HL-60 (cell line): Measurements from ENCODE around the gene MRPL23.

Experiments
- DNase-seq, 2 experiments: peaks; one replicate each; pipeline ENCODE4 v3.0.0-alpha.2; 2010 to 2020; ENCODE audit warnings: low read depth in 1 of 2, low spot score in 1 of 2
- H3K27ac ChIP-seq: fragments of 250-450 bp; sonication (Bioruptor Pico); replicated peaks from 2 replicates; pipeline ENCODE4 v1.5.1; 2020; ENCODE audit warnings: mild to moderate bottlenecking, moderate library complexity
- H3K27me3 ChIP-seq: fragments of 250-450 bp; sonication (Bioruptor Pico); 2 replicates; pipeline ENCODE4 v1.5.1; 2021; ENCODE audit warnings: mild to moderate bottlenecking, moderate library complexity; ENCODE audit not compliant: insufficient read depth, poor library complexity, severe bottlenecking
- H3K4me3 ChIP-seq: replicated peaks from 2 replicates; pipeline ENCODE4 v1.5.1; 2011; ENCODE audit warnings: mild to moderate bottlenecking, control low read depth, low read length; ENCODE audit not compliant: insufficient read depth
- CTCF ChIP-seq: IDR thresholded peaks from one replicate; pipeline ENCODE4 v1.5.1; 2011; ENCODE audit warnings: low read length, control low read depth, inconsistent platforms; ENCODE audit not compliant: insufficient read depth
- GABPA ChIP-seq: IDR thresholded peaks from 2 replicates; pipeline ENCODE4 v1.6.1; 2012; ENCODE audit warnings: low read depth
- POLR2AphosphoS5 ChIP-seq: IDR thresholded peaks from 2 replicates; pipeline ENCODE4 v1.6.1; 2012; ENCODE audit warnings: low read depth
- SPI1 ChIP-seq: IDR thresholded peaks from 2 replicates; pipeline ENCODE4 v1.6.1; 2012; ENCODE audit warnings: low read depth, mild to moderate bottlenecking, borderline replicate concordance
- TF ChIP-seq, protein P1 (sequence below): IDR thresholded peaks from 2 replicates; pipeline ENCODE4 v1.6.1; 2012; ENCODE audit warnings: low read depth; ENCODE audit not compliant: insufficient replicate concordance

Gene MRPL23

GRCh38 chr11:1990872-1991578 lies 43.9 kb downstream of the MRPL23 start:
- TF ChIP-seq POLR2AphosphoS5 (no peak), GABPA (no peak)
- Histone ChIP-seq H3K27me3 (no peaks in the 10 kb centered on the region), H3K4me3 (no peak overlapping the region), H3K27ac (no peak overlapping the region)
- DNase-seq: no peak

DNA sequence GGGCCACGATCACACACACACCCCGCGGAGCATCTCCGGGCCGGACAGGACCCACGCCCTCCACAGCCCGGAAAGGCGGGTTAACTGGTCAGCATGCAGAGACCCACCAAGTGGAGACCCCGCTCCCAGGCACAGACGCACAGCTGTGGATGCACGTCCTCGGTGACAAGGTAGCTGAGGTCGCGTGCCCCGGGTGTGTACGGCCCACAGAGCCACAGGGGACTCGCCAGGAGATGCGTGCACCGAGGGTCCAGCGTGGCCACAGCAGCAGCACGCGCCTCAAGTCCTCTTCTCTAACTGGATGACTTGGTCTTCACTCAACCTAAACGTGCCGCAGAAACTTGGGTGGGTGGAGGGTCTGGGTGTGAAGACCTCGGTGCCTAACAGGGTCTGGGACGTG lies 45.0 kb downstream of the MRPL23 start:
- Histone ChIP-seq H3K27me3 (no peaks in the 10 kb centered on the region), H3K4me3 (no peak overlapping the region), H3K27ac (no peak overlapping the region)
- no peak for DNase-seq
- TF ChIP-seq, protein P1, sequence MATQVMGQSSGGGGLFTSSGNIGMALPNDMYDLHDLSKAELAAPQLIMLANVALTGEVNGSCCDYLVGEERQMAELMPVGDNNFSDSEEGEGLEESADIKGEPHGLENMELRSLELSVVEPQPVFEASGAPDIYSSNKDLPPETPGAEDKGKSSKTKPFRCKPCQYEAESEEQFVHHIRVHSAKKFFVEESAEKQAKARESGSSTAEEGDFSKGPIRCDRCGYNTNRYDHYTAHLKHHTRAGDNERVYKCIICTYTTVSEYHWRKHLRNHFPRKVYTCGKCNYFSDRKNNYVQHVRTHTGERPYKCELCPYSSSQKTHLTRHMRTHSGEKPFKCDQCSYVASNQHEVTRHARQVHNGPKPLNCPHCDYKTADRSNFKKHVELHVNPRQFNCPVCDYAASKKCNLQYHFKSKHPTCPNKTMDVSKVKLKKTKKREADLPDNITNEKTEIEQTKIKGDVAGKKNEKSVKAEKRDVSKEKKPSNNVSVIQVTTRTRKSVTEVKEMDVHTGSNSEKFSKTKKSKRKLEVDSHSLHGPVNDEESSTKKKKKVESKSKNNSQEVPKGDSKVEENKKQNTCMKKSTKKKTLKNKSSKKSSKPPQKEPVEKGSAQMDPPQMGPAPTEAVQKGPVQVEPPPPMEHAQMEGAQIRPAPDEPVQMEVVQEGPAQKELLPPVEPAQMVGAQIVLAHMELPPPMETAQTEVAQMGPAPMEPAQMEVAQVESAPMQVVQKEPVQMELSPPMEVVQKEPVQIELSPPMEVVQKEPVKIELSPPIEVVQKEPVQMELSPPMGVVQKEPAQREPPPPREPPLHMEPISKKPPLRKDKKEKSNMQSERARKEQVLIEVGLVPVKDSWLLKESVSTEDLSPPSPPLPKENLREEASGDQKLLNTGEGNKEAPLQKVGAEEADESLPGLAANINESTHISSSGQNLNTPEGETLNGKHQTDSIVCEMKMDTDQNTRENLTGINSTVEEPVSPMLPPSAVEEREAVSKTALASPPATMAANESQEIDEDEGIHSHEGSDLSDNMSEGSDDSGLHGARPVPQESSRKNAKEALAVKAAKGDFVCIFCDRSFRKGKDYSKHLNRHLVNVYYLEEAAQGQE: no peak
- TF ChIP-seq GABPA (no peak), SPI1 (no peak), CTCF (no peak), POLR2AphosphoS5 (no peak)

DNA sequence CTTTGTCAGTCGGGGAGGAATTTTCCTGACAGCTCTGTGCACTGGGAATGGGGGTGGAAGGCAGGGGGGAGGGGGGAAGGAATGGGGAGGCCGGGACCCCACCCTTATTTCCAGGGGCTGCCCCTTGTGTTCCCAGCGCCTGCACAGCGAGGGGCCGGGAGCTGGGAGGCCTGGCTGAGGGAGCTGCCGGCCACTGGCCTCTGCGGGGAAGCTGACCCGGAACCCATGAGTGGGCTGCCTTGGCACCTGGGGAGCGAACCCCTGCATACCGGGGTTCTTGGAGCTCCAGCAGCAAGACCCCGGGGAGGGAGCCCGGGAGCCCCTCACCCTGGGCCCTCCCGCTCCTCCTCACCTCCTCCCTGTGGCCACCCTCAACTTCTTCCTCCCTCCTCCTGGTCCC lies 47.0 kb downstream of the MRPL23 start:
- Histone ChIP-seq H3K4me3 (no peak overlapping the region), H3K27me3 (no peaks in the 10 kb centered on the region), H3K27ac (no peak overlapping the region)
- DNase-seq: no peak
- TF ChIP-seq, protein P1: no peak

- TF ChIP-seq GABPA (no peak), CTCF (no peak), POLR2AphosphoS5 (no peak), SPI1 (no peak)
- TF ChIP-seq, protein P1: no peak
- Histone ChIP-seq H3K27me3 (no peaks in the 10 kb centered on the region), H3K27ac (no peak within 1 kb of the TSS)
These were observed 50.6 kb downstream of the MRPL23 start, which contains the start of gene H19 for GRCh38 chr11:1997755-1998154. TSS of gene H19 (minus strand) at chr11:1997842.

More at GRCh38 chr11:1997755-1998154, 50.6 kb downstream of the MRPL23 start, which contains the start of gene H19:
- no peak within 1 kb of the TSS for H3K4me3 ChIP-seq
- no peak for DNase-seq
